Activated CD8-positive, alpha-beta memory T cell treated with anti-CD3 and anti-CD28 coated beads for 24 hours (primary cell): ENCODE measurements around the gene MAB21L3.
"Not testable (repeated sequence)": the region's sequence is repeated elsewhere in the genome, so short reads cannot be mapped to it uniquely, and the experiment has no call there.

Experiments used
- DNase-seq: peaks from one replicate; pipeline ENCODE4 v3.0.0-alpha.2; 2020

MAB21L3 gene

GRCh38 chr1:116139592-116140134, 28.5 kb downstream of the MAB21L3 start:
- DNase-seq, result no peak

GRCh38 chr1:116144151-116144550, 33.0 kb downstream of the MAB21L3 start:
- DNase-seq, result no peak

GRCh38 chr1:116146447-116147113, 35.4 kb downstream of the MAB21L3 start:
- DNase-seq, result not testable (repeated sequence)

GRCh38 chr1:116147114-116147510, 35.9 kb downstream of the MAB21L3 start:
- DNase-seq, result no peak

GRCh38 chr1:116147972-116148371, 36.8 kb downstream of the MAB21L3 start:
- DNase-seq, result no peak

GRCh38 chr1:116148967-116149366, 37.8 kb downstream of the MAB21L3 start:
- DNase-seq, result no peak

- DNase-seq, result no peak
Measured at GRCh38 chr1:116150368-116150767, 39.2 kb downstream of the MAB21L3 start.

- peak; percentile 91 for DNase-seq
Measured at GRCh38 chr1:116151739-116152576, 40.8 kb downstream of the MAB21L3 start.

GRCh38 chr1:116152577-116152943, 41.4 kb downstream of the MAB21L3 start:
- no peak for DNase-seq

- no peak for DNase-seq
Measured at GRCh38 chr1:116152950-116153691, 41.9 kb downstream of the MAB21L3 start.

- DNase-seq, result no peak
Measured at GRCh38 chr1:116153692-116154031, 42.5 kb downstream of the MAB21L3 start.

- no peak for DNase-seq
Measured at GRCh38 chr1:116154536-116154935, 43.3 kb downstream of the MAB21L3 start.

GRCh38 chr1:116157096-116157495, 45.9 kb downstream of the MAB21L3 start:
- no peak for DNase-seq

GRCh38 chr1:116159177-116159576, 48.0 kb downstream of the MAB21L3 start:
- no peak for DNase-seq

- DNase-seq, result no peak
Measured at GRCh38 chr1:116159611-116160010, 48.4 kb downstream of the MAB21L3 start.

- DNase-seq, result no peak
Measured at GRCh38 chr1:116161390-116161789, 50.2 kb downstream of the MAB21L3 start.

- DNase-seq, result no peak
Measured at GRCh38 chr1:116161877-116162390, 50.7 kb downstream of the MAB21L3 start.

- DNase-seq, result no peak
Measured at GRCh38 chr1:116163533-116163932, 52.3 kb downstream of the MAB21L3 start.

- DNase-seq, result no peak
Measured at GRCh38 chr1:116164150-116164549, 53.0 kb downstream of the MAB21L3 start.

GRCh38 chr1:116164604-116165368, 53.6 kb downstream of the MAB21L3 start:
- DNase-seq, result no peak

- DNase-seq, result no peak
Measured at GRCh38 chr1:116165572-116165971, 54.4 kb downstream of the MAB21L3 start.

- DNase-seq, result no peak
Measured at GRCh38 chr1:116166011-116166571, 54.9 kb downstream of the MAB21L3 start.
